ENCODE results near the gene TMEM132C. TPM values are rescaled to one million over a fixed set of nuclear protein-coding genes. Genes with fewer than 3 reads are reported as not detected.

TMEM132C gene
- total and polyA plus RNA-seq, 2 of the 4 experiments (the other 2 are of a cell fraction), result not detected

GRCh38 chr12:128415036-128415560 is 148.1 kb downstream of the TMEM132C start:
- Histone ChIP-seq H3K14ac (replicated peaks; ENCODE audit: low read depth, low read length) (no peak overlapping the region), H3K9me3 (ENCODE audit: control insufficient read depth, insufficient read depth, low read length) (peaks cover 12% of the 10 kb centered on the region), H3K4me3 (ENCODE audit: insufficient read depth, low read depth, low read length) (no peak overlapping the region), H3K23ac (ENCODE audit: low read depth, low read length) (no peak overlapping the region), H3K9me1 (ENCODE audit: insufficient read depth, low read length) (no peaks in the 10 kb centered on the region), H2BK120ac (ENCODE audit: low read depth, low read length) (no peak overlapping the region), H4K20me1 (ENCODE audit: insufficient read depth, low read length) (no peaks in the 10 kb centered on the region), H3K79me1 (ENCODE audit: low read depth in 1 of 2, low read length in 2 of 2) (no peaks in the 10 kb centered on the region), H2BK5ac (ENCODE audit: low read depth, low read length, poor library complexity, severe bottlenecking) (no peak overlapping the region), H3K27me3 (ENCODE audit: control insufficient read depth, insufficient read depth, low read length) (no peaks in the 10 kb centered on the region), H2AK5ac (ENCODE audit: low read depth, low read length) (no peak overlapping the region), H2AK9ac (replicated peaks; ENCODE audit: low read depth, low read length, poor library complexity) (no peak overlapping the region), H3K36me3 (ENCODE audit: control insufficient read depth, insufficient read depth, low read length) (no peaks in the 10 kb centered on the region), H4K8ac (ENCODE audit: low read depth in 2 of 2, low read length in 2 of 2) (no peak overlapping the region), H2BK15ac (ENCODE audit: low read depth, low read length) (no peak overlapping the region), H3K18ac (ENCODE audit: low read depth, low read length) (no peak overlapping the region), H3K4me1 (ENCODE audit: control insufficient read depth, insufficient read depth, low read length) (no peaks in the 10 kb centered on the region), H3K27ac (ENCODE audit: insufficient read depth, low read length) (no peak overlapping the region), H2AFZ (replicated peaks; ENCODE audit: low read length, poor library complexity) (no peak overlapping the region), H4K91ac (ENCODE audit: insufficient read depth, low read depth, low read length) (no peak overlapping the region), H3K9ac (ENCODE audit: low read depth, low read length) (no peak overlapping the region), H2BK20ac (ENCODE audit: low read depth, low read length) (no peak overlapping the region), H4K5ac (ENCODE audit: low read depth, low read length) (no peak overlapping the region), H3K4me2 (ENCODE audit: low read depth, low read length) (no peak overlapping the region), H3K4ac (ENCODE audit: low read depth, low read length) (no peak overlapping the region), H3K56ac (ENCODE audit: extremely low read depth, insufficient read depth, low read length) (no peak overlapping the region)
- ATAC-seq (ENCODE audit: low read depth) (no peak), DNase-seq (no peak)
- WGBS, 2 experiments (ENCODE audit: extremely low coverage in 2 of 2, insufficient read length in 1 of 2), result 74% methylated on average over 20 of the region's 27 CpGs; no CpG with 5 or more reads in 1 of the 2 experiments
- dilution Hi-C loops (cut with HindIII; ENCODE audit: low sequenced_read_pairs, unreplicated experiment), result no loop called here
- intact Hi-C loops (cut with micrococcal nuclease), result no loop called here
- in situ Hi-C loops (cut with MboI; ENCODE audit: low sequenced_read_pairs), result no loop called here
- no TSS peak for BruUV-seq (replicated peaks)
- no peak for TF ChIP-seq ELK1 (IDR thresholded peaks at IDR 0.05; ENCODE audit: borderline replicate concordance, low read depth, low read length)
- CTCF ChIA-PET, result no interaction called here
- POLR2A ChIA-PET (ENCODE audit: unreplicated experiment), result no interaction called here

All from IMR-90 (cell line).